D721Med (cell line): Measurements from ENCODE around the gene PPM1H.
"Not testable (repeated sequence)": the region's sequence is repeated elsewhere in the genome, so short reads cannot be mapped to it uniquely, and the experiment has no call there.

Experiments
- DNase-seq: peaks from one replicate; pipeline ENCODE4 v3.0.0; 2011; ENCODE audit warnings: low spot score; ENCODE audit not compliant: insufficient read length
- FAIRE-seq: peaks from 2 replicates; lab custom pipeline; 2011; peaks lifted over from hg19 to GRCh38; lab: Jason Lieb, UNC
- TF ChIP-seq, protein P1 (sequence below): IDR thresholded peaks from 2 replicates; pipeline ENCODE4 v1.5.1; 2012; ENCODE audit warnings: mild to moderate bottlenecking, control low read depth; ENCODE audit not compliant: insufficient read depth; ENCODE audit errors: missing control alignments

PPM1H gene

DNA sequence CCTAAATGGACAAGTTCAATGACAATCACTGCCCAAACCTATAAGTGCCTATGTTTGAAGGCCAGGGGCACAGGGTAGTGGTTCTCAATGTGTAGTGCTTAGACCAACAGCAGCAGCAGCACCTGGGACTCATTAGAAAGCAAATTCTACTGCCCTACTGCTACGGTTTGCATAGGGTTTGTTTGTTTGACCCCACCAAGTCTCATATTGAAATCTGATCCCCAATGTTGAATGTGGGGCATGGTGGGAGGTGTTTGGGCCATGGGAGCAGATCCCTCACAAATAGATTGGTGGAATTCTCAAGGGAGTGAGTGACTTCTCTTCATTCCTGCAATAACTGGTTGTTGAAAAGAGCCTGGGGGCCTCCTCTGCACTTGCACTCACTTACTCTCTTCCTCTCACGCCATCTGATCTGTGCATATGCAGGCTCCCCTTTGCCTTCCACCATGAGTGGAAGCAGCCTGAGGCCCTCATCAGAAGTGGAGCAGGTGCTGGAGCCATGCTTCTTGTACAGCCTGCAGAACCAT is 39.5 kb downstream of the PPM1H start:
- DNase-seq (no peak), FAIRE-seq (no peak)
- TF ChIP-seq, protein P1, sequence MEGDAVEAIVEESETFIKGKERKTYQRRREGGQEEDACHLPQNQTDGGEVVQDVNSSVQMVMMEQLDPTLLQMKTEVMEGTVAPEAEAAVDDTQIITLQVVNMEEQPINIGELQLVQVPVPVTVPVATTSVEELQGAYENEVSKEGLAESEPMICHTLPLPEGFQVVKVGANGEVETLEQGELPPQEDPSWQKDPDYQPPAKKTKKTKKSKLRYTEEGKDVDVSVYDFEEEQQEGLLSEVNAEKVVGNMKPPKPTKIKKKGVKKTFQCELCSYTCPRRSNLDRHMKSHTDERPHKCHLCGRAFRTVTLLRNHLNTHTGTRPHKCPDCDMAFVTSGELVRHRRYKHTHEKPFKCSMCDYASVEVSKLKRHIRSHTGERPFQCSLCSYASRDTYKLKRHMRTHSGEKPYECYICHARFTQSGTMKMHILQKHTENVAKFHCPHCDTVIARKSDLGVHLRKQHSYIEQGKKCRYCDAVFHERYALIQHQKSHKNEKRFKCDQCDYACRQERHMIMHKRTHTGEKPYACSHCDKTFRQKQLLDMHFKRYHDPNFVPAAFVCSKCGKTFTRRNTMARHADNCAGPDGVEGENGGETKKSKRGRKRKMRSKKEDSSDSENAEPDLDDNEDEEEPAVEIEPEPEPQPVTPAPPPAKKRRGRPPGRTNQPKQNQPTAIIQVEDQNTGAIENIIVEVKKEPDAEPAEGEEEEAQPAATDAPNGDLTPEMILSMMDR = no peak

DNA sequence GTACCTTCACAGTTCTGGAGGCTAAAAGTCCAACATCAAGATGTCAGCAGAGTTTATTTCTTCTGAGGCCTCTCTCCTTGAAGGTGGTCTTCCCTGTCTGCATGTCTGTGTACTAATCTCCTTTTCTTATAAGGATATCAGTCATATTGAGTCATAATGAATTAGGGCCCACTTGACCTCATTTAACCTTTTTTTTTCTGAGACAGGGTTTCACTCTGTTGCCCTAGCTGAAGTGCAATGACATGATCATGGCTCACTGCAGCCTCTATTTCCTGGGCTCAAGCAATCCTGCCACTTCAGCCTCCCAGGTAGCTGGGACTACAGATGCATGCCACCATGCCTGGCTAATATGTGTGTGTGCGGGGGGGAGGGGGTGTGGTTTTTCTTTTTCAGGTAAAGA is 41.7 kb downstream of the PPM1H start:
- TF ChIP-seq, protein P1 = no peak
- DNase-seq = no peak
- FAIRE-seq = no peak

DNA sequence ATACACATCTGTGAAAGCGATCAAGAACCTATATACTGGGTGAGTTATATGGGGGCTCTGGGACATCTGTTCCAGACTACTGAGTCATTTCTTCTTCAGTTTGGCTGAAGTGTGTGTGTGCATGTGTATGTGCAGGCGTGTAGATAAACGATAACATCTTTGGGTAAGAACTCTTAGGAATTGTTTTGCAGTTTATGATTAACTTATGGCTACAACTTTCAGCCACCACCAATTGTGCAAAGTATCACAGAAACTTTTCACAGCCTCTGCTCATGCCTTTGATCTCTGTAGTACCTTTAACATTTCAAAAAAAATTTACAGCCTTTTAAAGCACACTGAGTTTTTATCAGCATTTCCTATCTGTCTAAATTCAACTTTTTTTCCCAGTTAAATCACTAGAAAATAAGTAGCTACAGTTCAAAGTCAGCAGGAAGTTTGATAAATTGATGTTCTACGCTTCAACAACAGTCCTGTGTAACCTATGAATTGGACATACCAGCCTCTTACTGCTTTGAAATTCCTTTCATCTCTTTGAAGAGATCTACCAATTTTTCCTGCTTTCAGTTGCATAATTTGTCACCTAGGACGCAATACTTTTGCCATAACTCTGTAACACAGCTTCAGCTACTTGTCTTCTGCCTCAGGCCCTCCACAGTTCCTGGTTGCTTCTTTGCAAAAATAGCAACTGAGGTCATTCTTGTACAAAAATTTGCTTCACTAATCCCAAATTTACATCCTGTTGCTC is 43.0 kb downstream of the PPM1H start:
- FAIRE-seq (no peak), DNase-seq (no peak)
- TF ChIP-seq, protein P1 = no peak

DNA sequence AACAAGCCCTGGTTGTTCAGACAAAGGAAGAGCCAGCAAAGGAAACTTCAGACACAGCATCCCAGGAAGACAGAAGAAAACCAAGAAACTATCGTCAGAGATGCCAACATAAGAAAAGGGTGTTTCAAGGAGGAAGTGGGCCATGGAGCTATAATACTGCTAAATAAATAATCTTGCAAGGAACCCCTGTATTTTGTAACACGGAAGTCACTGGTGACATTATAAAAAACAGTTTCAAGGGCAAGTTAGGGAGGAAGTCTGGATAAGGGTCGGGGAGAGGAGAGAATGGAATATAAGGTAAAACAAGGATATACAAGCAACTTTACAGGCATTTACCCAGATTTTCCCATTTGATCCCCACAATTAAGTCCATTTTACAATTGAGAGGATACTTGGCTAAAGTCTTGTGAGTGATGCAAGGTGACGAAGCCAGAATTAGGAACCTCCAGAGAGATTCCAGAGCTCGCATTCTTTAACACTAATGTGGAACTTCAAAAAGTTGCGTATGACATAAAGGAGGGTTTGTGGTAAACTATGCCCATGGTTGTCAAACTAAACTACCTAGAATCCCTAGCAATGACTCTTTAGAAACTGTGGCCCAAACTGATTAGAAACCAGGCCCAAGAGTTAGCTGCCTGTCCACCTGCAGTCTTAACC is 46.4 kb downstream of the PPM1H start:
- TF ChIP-seq, protein P1 = no peak
- DNase-seq = no peak
- no peak for FAIRE-seq

DNA sequence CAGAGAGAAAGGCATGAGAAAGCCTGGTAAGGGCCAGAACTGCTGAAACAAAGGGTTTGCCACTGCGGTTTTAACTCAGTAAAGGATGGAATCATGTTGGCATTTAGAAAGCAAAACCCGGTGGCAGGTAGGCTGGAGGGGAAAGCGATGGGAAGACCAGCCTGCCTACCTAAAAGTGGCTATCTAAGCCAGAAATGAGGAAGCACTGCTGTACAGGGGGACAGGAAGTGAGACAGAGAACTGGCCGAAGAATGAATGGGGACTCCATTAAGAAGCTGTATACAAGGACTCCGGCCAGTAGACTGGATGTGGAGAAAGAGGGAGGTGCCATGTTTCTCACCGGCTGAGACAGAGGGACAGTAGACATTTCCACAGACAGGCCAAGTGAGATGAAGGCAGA is 48.2 kb downstream of the PPM1H start:
- DNase-seq = no peak
- TF ChIP-seq, protein P1 = no peak
- no peak for FAIRE-seq

DNA sequence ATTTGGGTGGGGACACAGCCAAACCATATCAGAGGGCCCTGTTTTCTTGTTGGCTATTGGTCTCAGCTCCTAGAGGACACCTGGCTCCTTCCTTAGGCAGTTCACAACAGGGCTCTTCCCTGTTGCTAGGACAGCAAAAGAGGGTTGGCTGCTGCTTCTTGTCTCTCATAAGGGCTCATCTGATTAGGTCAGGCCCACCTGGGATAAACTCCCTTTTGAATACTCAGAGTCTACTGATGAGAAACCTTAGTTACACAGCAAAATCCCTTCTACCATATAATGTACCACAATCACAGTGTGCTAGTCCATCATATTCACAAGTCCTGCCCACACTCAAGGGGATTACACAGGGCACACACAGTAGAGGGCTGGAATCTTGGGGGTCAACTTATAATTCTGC is 49.7 kb downstream of the PPM1H start:
- TF ChIP-seq, protein P1 = no peak
- DNase-seq (no peak), FAIRE-seq (no peak)

DNA sequence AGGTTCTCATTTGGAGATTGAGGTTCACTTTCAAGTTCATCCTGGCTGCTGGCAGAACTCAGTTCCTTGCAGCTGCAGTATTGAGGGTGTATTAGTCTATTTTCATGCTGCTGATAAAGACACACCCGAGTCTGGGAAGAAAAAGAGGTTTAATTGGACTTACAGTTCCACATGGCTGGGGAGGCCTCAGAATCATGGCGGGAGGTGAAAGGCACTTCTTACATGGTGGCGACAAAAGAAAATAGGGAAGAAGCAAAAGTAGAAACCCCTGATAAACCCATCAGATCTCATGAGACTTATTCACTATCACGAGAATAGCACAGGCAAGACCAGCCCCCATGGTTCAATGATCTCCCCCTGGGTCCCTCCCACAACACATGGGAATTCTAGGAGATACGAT is 50.1 kb downstream of the PPM1H start:
- not testable (repeated sequence) for FAIRE-seq

More for the DNA sequence above, 50.1 kb downstream of the PPM1H start:
- not testable (repeated sequence) for DNase-seq
